ENCODE data around the gene CRTC3. TPM values are rescaled to one million over a fixed set of nuclear protein-coding genes. Genes with fewer than 3 reads are reported as not detected.

The CRTC3 gene
- total RNA-seq, 1 experiment from 2014 or later: 45.0 TPM

GRCh38 chr15:90482124-90483011 lies 47.4 kb upstream of the CRTC3 start:
- TF ChIP-seq SIN3A (IDR thresholded peaks at IDR 0.05; ENCODE audit: borderline replicate concordance, insufficient read depth, low read depth, low read length) (no peak), CTCF (IDR thresholded peaks at IDR 0.05) (peak; percentile 77)
- CTCF ChIA-PET: interaction anchor here (0.6 to 2.7 kb wide), 4 partner anchors 120 to 452 kb away, joined by 3 to 26 read pairs (median 4); no protein-coding TSS in a partner anchor

GRCh38 chr15:90483012-90483307 lies 46.8 kb upstream of the CRTC3 start:
- Histone ChIP-seq H3K27me3 (ENCODE audit: control insufficient read depth, insufficient read depth, low read length) (no peaks in the 10 kb centered on the region), H3K4me3 (ENCODE audit: low read depth in 2 of 2, low read length in 2 of 2) (no peak overlapping the region), H3K9me3 (ENCODE audit: control insufficient read depth, insufficient read depth, low read depth, low read length) (no peaks in the 10 kb centered on the region), H3K4me1 (ENCODE audit: control insufficient read depth, insufficient read depth, low read length) (peaks cover 6% of the 10 kb centered on the region; the same call in 1 of the 2 replicates), H3K27ac (ENCODE audit: low read length) (no peak overlapping the region), H3K36me3 (ENCODE audit: control insufficient read depth, insufficient read depth, low read length) (peaks cover 41% of the 10 kb centered on the region)
- intact Hi-C loops (cut with micrococcal nuclease; ENCODE audit: unreplicated experiment) (no loop called here), in situ Hi-C loops (cut with HindIII; ENCODE audit: low pct_unique_long_range_greater_than_20kb, low sequenced_read_pairs) (no loop called here)
- BruUV-seq (replicated peaks): no TSS peak
- ATAC-seq (no peak), DNase-seq (ENCODE audit: low read depth, low spot score) (no peak)
- ChIA-PET POLR2A (no interaction called here), CTCF (interaction anchor here (0.6 to 2.7 kb wide), 3 partner anchors 152 to 451 kb away, joined by 3 to 26 read pairs (median 4); no protein-coding TSS in a partner anchor)
- TF ChIP-seq CTCF (IDR thresholded peaks at IDR 0.05) (no peak), SIN3A (IDR thresholded peaks at IDR 0.05; ENCODE audit: borderline replicate concordance, insufficient read depth, low read depth, low read length) (no peak), REST (IDR thresholded peaks at IDR 0.05; ENCODE audit: insufficient read depth in 1 of 2, low read depth in 2 of 2, low read length in 1 of 2) (no peak), POLR2AphosphoS5 (IDR thresholded peaks at IDR 0.05; ENCODE audit: low read depth, low read length) (no peak), TCF7L2 (IDR thresholded peaks at IDR 0.05; ENCODE audit: low read depth, low read length) (no peak)

More at GRCh38 chr15:90482124-90483011, 47.4 kb upstream of the CRTC3 start:
- POLR2A ChIA-PET: no interaction called here
- no peaks in the 10 kb centered on the region for H3K27me3 ChIP-seq (ENCODE audit: control insufficient read depth, insufficient read depth, low read length)
- ATAC-seq (peak; percentile 62; the same call in 1 of the 2 replicates), DNase-seq (ENCODE audit: low read depth, low spot score) (peak; percentile 18)
- in situ Hi-C loops (cut with HindIII; ENCODE audit: low pct_unique_long_range_greater_than_20kb, low sequenced_read_pairs) (no loop called here), intact Hi-C loops (cut with micrococcal nuclease; ENCODE audit: unreplicated experiment) (loop anchor here (1.0 kb wide), 1 partner anchor 161 kb away; no protein-coding TSS in a partner anchor)
- no peaks in the 10 kb centered on the region for H3K9me3 ChIP-seq (ENCODE audit: control insufficient read depth, insufficient read depth, low read depth, low read length)
- peaks cover 44% of the 10 kb centered on the region for H3K36me3 ChIP-seq (ENCODE audit: control insufficient read depth, insufficient read depth, low read length)
- H3K4me3 ChIP-seq (ENCODE audit: low read depth in 2 of 2, low read length in 2 of 2): no peak overlapping the region
- no TSS peak for BruUV-seq (replicated peaks)
- H3K27ac ChIP-seq (ENCODE audit: low read length): no peak overlapping the region
- peaks cover 9% of the 10 kb centered on the region; the same call in 1 of the 2 replicates for H3K4me1 ChIP-seq (ENCODE audit: control insufficient read depth, insufficient read depth, low read length)

Measured in Panc1 (cell line).